Measurements from ENCODE around the gene UPK1A. TPM values are rescaled to one million over a fixed set of nuclear protein-coding genes. Genes with fewer than 3 reads are reported as not detected.
"Not testable (repeated sequence)": the region's sequence is repeated elsewhere in the genome, so short reads cannot be mapped to it uniquely, and the experiment has no call there.

UPK1A gene
- polyA plus RNA-seq, 10 donors, result 6.1 to 6.5 TPM; not detected in 8

DNA sequence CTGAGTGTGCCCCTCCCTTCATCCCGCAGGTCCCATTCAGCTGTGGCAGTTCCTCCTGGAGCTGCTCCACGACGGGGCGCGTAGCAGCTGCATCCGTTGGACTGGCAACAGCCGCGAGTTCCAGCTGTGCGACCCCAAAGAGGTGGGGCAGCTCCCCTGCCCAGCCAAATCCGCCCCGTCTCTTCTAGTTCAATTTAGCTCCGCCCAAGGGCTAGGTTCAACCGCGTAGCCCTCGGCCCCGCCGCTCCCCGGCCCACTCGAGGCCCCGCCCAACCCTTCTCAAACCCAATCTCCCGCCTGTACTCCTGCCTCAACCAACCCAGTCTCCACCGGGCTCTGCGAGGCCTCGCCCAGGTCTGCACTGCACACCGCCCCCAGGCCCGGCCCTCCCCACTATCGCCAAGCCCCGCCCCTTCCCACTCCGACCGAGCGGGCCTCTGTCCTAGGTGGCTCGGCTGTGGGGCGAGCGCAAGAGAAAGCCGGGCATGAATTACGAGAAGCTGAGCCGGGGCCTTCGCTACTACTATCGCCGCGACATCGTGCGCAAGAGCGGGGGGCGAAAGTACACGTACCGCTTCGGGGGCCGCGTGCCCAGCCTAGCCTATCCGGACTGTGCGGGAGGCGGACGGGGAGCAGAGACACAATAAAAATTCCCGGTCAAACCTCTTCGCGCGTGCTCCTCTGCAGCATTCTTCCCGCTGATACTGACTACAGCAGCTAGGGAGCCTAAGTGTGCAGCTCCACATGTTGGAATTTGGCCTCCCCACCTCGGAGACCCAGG is 21.9 kb upstream of the UPK1A start:
- peak; percentile 92 to 98 (median 93) for DNase-seq

DNA sequence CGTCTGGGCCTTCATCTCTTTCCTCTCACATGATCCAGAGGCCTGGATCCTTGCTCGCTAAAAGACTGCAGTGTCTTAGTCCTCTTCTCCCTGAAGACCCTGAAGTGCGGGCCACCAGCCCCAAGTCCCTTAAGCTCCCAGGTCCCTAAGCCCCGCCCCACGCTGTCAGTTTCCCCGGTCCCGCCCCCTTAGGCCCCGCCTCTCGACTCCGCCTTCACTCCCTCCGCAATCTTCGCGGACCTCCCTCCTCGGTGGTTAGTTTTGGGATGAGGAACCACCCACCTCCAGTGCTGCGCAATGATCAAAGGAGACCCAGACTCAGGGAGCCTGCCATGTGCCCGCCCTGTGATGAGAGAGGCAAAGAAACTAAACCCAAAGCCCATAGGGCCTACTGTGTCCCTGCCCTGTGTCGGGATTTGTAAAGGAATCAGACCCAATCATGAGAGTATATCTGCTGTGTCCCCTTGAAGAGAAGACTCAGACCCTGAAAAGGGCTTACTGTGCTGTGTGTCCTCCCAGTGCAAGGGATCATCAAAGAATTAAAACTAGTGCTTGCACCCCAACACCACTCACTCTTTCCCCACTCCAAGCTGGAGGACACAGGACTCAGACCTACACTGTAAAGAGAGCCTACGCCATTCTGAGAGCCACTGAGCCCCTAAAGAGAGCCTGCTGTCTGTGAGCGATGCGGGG is 21.2 kb upstream of the UPK1A start:
- peak; percentile 47 to 82 (median 66) for DNase-seq

DNA sequence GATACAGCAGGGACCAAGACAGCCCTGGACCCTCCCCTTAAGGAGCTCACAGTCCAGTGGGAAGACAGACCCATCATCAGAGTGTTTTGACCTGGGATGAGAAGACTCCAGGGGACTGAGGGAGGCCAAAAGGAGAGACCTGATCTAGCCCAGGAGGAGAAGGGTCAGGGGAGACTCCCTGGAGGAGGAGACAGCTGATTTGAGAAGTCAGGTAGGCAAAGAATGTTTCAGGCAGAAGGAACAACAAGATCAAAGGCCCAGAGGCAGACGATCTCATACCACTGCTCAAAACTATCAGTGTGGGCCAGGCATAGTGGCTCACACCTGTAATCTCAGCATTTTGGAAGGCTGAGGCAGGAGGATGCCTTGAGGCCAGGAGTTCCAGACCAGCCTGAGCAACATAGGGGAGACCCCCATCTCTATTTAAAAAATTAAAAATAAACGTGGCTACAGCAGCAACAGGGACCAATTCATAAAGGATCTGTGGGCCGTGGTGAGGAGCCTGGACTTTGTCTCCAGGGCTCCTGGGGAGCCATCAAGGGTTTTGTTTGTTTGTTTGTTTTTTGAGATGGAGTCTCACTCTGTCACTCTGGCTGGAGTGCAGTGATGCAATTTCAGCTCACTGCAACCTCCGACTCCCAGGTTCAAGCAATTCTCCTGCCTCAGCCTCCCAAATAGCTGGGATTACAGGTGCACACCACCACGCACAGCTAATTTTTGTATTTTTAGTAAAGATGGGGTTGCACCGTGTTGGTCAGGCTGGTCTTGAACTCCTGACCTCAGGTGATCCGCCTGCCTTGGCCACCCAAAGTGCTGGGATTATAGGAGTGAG is 20.4 kb upstream of the UPK1A start:
- DNase-seq, result no peak

DNA sequence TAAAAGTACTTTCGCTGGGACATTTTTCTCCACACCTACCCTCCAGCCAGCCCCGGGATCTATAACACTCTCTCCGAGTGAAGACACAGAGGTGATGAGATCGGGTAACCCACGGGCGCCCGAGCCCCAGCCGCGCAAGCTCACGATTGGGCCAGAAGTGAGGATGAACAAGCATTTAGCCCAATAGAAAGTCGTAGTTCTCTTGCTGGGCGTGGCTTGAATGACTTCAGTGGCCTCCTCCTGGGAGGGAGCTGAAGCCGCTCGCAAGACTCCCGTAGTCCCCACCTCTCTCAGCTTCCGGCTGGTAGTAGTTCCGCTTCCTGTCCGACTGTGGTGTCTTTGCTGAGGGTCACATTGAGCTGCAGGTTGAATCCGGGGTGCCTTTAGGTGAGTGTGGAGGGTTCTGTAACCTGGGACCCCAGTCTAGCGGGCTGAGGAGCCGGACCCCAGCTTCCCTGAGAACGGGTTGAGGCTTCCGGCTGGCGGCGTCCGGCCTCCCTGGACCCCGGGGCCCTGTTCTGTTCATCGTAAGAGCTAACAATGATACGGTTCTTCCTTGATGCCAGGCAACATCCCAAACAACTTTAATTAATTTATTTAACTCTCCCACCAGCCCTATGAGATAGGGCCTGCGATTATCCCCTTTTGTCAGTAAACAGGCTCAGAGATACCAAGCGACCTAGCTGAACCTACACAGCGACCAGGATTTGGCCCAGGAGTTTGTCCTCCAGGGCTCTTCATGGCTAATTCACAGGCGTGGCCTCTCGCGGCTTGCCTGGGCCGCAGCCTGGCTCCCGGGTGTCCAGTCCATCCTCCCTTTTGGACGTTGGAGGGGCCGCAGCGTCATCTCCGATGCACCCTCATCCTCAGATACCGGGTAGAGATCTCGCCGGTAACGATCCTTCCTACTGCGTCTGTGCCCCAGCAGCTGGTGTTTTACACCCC is 18.0 kb upstream of the UPK1A start, which contains the start of gene COX6B1:
COX6B1 (plus strand) TSS at position 307 of the 945 bp plus-strand sequence. CDS start 2,921 bp downstream, outside the sequence.
- DNase-seq, result peak; percentile 96 to 98 (median 97)

DNA sequence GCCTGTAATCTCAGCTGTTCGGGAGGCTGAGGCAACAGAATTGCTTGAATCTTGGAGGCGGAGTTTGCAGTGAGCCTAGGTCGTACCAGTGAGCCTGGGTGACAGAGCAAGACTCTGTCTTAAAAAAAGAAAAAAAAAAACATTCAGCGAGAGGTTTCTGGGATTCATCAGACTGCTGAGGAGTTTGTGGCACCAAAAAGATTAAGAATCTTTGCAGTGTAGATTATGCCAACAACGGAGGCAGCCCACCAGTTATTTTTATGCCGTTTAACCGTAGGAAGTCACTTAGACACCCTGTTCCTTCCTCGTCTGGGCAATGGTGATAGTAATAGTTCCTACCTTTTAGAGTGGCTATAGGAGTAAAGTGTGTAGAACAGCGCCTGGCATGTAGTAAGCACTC is 15.7 kb upstream of the UPK1A start:
- no peak for DNase-seq

DNA sequence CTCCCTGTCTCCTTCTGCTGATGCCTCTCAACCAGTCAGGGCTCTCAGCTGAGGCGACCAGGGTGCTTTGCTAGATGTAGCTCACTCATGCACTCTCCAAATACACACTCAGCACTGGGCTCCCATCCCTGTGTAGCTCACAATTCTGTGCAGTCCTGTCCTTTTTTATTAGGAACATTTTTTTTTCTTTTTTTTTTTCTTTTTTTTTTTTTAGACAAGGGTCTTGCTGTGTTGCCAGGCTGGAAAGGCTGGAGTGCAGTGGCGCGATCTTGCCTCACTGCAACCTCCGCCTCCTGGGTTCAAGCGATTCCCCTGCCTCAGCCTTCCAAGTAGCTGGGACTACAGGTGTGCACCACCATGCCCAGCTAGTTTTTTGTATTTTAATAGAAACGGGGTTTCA is 11.5 kb upstream of the UPK1A start:
- DNase-seq, result not testable (repeated sequence)

DNA sequence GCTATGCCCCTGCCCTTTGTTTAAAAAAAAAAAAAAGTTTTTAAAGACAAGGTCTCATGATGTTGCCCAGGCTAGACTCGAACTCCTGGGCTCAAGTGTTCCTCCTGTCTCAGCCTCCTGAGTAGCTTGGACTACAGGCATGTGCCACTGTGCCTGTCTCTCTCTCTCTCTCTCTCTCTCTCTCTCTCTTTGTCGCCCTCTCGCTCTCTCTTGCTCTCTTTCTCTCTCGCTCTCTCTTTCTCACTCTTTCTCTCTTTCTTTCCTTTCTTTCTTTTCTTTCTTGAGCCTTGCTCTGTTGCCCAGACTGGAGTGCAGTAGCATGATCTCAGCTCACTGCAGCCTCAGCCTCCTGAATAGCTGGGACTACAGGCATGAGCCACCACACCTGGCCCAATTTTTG is 10.7 kb upstream of the UPK1A start:
- no peak for DNase-seq

DNA sequence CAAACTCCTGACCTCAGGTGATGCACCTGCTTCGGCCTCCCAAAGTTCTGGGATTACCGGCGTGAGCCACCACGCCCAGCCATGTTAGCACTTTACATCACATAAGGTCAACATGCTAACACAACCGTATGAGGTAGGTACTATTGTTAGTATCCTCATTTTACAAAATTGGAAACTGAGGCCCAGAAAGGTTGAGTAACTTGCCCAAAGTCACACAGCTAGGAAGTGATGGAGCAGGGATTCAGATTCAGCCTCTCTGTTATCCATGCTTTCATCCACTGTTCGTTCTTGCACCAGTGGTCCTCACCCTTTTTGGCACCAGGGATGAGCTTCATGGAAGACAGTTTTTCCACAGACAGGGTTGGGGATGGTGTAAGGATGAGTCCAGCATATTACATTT is 9.6 kb upstream of the UPK1A start:
- DNase-seq, result no peak

DNA sequence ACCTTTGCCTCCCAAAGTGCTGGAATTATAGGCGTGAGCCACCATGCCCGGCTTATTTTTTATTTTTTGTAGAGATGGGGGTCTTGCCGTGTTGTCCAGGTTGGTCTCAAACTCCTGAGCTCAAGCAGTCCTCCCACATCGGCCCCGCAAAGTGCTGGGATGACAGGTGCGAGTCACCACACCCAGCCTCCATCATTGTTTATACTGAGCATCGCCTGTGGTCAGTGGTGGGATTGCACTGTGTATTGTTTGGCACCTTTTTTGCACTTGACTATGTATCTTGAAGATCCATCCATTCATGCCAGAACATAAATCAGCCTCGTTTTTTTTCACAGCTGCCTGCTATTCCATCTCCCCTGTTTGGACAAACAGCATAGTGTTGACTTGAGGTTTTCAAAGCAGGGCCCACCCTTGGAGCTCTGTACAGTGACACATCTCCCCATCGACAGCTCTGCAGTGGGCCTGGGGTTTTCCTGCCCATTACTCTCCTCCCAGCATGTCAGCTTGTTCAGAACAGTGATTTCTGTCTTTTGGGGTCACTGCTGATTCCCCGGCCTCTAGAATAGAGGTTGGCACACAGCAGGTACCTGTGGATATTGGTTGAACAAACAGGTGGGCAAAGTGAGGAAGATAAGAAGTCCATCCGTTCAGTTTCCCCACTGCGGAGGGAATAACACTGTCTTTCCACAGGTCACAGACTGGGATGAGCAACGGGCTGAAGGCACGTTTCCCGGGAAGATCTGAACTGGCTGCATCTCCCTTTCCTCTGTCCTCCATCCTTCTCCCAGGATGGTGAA is 8.2 kb upstream of the UPK1A start:
- no peak for DNase-seq

DNA sequence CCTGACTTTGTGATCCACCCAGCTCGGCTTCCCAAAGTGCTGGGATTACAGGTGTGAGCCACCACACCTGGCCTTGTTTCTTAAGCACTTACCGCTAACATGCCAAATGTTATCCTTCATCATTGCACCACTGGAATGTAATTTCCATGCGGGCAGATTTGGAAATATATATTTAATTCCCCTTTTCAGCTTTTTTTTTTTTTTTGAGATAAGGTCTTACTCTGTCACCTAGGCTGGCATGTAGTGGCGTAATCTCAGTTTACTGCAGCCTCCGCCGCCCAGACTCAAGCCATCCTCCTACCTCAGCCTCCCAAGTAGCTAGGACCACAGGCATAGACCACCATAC is 4.3 kb upstream of the UPK1A start:
- no peak for DNase-seq

DNA sequence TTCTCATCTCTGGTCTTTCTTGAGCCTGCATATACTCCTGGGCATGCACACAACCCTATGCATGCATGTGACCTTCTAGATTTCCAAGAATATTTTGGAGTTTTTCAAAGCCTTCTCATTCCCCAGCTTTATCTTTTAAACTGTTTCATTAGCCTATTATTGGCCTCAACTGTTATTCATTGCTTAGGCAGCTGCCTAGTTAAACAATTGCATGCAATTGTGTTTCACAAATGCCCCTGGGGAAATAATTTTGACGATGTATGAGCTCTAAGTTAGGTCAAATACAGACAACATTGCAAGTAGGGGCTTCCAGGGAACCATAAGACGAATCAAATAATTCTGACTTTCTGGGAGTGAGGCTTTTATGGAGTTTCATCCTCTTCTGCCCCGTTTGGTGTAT is 2.3 kb upstream of the UPK1A start:
- no peak for DNase-seq

DNA sequence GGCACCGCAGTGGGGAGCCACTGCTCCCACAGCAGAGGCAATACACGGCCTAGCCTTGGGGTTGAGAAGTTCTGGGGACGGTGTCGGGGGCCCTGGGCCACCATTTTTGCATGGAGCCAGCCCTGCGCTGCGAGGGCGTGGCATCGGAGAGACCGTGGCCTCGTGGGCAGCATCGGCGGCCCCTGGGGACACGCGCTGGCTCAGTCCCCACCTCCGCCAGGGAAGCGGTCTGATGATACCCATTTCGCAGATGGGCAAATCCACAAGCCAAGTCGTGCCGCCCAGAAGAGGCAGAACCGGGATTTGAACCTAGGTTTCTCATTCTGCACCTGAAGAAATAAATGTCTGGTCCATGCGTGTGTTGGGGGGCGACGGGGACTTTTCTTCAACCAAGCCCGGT is 1.2 kb upstream of the UPK1A start:
- DNase-seq, result no peak

DNA sequence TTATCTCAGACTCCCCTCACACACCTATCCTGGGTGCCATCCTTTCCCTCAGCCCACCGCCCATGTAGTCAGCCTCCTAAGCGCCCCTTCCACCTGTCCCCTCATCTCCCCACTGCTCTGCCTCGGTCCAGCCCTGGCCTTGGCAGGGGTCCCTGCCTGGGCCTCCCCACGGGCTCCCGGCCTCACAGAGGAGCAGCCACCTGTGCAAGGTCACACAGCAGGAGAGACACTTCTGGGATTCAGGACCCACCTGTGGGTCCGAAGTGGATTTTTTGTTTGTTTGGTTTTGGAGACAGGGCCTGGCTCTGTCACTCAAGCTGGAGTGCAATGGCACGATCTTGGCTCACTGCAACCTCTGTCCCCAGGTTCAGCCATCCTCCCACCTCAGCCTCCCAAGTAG is 713 bp upstream of the UPK1A start:
- DNase-seq, result no peak

DNA sequence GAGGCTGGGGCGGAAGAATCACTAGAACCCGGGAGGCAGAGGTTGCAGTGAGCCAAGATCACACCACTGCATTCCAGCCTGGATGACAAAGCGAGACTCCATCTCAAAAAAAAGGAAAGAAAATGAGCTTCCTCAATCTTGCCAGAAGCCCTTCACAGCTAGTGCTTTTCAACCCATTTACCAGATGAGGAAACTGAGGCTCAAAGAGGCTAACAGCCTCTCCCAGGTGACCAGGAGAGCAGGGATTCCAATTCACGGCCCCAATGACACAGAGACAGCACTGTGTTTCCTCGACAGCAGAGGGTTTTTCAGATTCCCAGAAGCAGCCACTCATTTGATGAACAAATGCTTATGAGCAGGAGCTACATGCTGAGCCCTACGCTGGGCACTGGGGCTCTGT is 3.2 kb downstream of the UPK1A start:
- DNase-seq, result no peak

DNA sequence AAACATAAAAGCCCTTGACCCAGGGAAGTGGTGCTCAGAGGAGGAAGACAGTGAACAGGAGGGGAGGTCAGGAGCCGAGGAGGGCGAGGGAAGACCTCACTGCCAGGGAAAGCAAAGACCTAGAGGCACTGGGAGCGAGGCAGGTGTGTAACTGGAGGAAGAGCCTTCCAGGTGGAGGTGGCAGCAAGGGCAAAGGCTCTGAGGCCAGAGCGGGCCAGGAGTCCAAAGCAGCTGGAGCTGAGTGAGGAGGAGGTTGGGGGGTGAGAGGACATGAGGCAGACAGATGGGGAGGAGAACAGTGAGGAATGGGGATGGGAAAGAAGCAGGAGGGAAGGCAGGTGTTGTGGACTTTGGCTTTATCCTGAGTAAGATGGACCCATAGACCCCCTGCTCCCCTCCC is 3.7 kb downstream of the UPK1A start:
- DNase-seq, result no peak

DNA sequence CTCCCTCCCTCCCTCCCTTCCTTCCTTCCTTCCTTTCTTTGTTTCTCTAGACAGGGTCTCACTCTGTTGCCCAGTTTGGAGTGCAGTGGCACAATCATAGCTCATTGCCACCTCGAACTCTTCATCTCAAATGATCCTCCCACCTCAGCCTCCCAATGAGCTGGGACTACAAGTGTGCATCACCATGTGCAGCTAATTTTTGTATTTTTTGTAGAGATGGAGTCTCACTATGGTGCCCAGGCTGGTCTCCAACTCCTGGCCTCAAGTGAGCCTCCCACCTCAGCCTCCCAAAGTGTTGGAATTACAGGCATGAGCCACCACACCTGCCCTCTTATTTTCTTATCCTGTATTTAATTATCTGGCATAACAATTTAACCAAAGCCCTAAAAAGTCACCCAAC is 4.4 kb downstream of the UPK1A start:
- DNase-seq, result no peak

DNA sequence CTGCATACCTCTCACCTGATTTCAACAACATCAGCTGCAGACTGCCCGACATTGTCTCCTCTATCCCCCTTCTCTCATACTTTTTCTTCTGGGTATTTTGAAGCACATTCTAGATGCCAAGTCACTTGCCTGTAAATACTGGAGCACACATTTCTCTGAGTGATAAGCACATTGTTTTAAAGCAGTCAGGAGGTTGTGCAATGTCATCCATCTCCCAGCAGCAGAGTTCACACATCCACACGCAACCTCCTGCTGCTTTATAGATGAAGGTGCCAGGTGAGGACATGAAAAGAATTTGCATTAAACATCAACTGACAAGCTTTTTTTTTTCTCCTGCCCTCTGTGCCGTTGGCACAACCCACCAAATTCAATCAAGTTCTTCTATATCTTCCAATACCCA is 5.5 kb downstream of the UPK1A start:
- DNase-seq, result no peak

DNA sequence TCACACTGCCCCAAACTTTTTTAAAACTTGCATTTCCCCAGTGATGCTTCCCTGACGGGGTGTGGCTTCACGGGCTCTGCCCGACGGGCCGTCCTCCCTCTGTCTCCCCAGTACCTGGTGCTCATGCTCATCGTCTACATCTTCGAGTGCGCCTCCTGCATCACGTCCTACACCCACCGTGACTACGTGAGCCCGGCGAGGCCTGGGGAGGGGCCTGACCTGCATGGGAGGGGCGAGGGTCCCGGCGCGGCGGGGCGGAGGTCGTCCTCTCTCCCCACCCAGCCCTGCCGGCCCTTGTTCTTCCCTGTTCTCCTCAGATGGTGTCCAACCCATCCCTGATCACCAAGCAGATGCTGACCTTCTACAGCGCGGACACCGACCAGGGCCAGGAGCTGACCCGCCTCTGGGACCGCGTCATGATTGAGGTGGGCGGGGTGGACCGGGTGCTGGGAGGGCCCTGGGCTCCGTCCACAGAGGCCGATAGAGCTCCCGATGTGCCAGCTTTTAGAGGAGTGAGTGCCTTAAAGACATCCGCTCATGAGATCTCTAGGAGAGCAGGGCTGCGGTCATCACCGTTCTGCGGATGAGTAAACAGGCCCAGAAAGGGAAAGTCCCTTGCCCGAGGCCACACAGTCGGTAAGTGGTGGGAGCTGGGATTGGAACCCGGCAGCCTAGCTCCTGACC is 6.9 kb downstream of the UPK1A start:
- no peak for DNase-seq

DNA sequence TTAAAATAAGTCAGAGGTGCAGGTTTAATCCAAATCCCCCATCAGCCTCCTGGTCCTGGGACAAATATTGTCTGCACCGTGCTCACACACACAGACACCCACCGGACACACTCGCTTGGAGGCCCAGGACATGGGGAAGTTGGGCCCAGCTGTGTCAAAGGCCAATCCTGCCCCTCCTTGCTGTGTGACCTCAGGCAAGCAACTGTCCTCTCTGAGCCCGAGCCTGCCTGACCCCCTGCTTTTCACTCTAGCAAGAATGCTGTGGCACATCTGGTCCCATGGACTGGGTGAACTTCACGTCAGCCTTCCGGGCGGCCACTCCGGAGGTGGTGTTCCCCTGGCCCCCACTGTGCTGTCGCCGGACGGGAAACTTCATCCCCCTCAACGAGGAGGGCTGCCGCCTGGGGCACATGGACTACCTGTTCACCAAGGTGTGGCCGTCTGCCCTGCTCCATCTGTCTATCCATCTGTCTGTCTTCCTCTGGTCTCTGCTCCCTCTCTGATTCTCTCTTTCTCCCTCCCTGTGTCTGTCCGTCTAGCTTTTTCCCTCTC is 9.3 kb downstream of the UPK1A start:
- no peak for DNase-seq

DNA sequence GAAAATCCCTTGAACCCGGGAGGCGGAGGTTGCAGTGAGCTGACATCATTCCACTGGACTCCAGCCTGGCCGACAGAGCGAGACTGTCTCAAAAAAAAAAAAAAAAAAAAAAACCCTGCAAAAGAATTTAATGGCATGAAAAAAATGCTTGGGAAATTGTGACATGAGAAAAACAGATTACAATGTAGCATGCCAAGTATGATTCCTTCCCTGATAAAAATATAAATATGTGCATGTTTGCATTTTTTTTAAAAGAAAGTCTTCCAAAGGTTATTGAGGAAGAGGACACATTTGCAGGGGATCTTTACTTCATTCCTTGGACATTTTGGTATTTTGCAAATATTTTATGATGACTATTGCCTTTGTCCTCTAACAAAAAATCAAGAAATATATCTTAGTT is 23.5 kb downstream of the UPK1A start:
- DNase-seq, result no peak

Measured in muscle of back (tissue), 11 donors.